GM23338 (cell line): ENCODE results near the gene MAP3K14. TPM values are rescaled to one million over a fixed set of nuclear protein-coding genes. Genes with fewer than 3 reads are reported as not detected.

Experiments
- ATAC-seq: fragments of 200-7000 bp; cut with Tn5 transposase; 3 replicates; pipeline ENCODE4 v1.9.1; 2020
- DNase-seq: peaks from one replicate; pipeline ENCODE4 v3.0.0-alpha.2; 2015; ENCODE audit warnings: low spot score
- H2AFZ ChIP-seq: fragments of 200-600 bp; sonication (generic); 2 replicates; pipeline ENCODE4 v1.8.0; 2016; ENCODE audit warnings: antibody characterized with exemption, mild to moderate bottlenecking, moderate library complexity
- H3F3A ChIP-seq: fragments of 200-600 bp; sonication (generic); replicated peaks from 2 replicates; pipeline ENCODE4 v1.8.0; 2017; ENCODE audit warnings: antibody characterized with exemption, mixed run types, low read depth
- H3K27ac ChIP-seq: fragments of 200-600 bp; sonication (generic); 2 replicates; pipeline ENCODE4 v1.6.1; 2016; ENCODE audit warnings: low read depth
- H3K27me3 ChIP-seq: fragments of 200-600 bp; sonication (generic); 2 replicates; pipeline ENCODE4 v1.8.0; 2016; ENCODE audit warnings: mild to moderate bottlenecking, mixed run types, moderate library complexity; ENCODE audit not compliant: insufficient read depth
- H3K36me3 ChIP-seq: fragments of 200-600 bp; sonication (generic); 2 replicates; pipeline ENCODE4 v1.8.0; 2016; ENCODE audit warnings: mild to moderate bottlenecking; ENCODE audit not compliant: insufficient read depth
- H3K4me1 ChIP-seq: fragments of 200-600 bp; sonication (generic); 2 replicates; pipeline ENCODE4 v1.8.0; 2016; ENCODE audit warnings: mild to moderate bottlenecking, moderate library complexity; ENCODE audit not compliant: insufficient read depth
- H3K4me2 ChIP-seq: fragments of 200-600 bp; sonication (generic); 2 replicates; pipeline ENCODE4 v1.7.1; 2017; ENCODE audit warnings: mixed run types
- H3K4me3 ChIP-seq: fragments of 200-600 bp; sonication (generic); 2 replicates; pipeline ENCODE4 v1.6.1; 2016; ENCODE audit warnings: mixed run types
- H3K79me2 ChIP-seq: fragments of 200-600 bp; sonication (generic); replicated peaks from 2 replicates; pipeline ENCODE4 v1.8.0; 2017; ENCODE audit warnings: mild to moderate bottlenecking; ENCODE audit not compliant: insufficient read depth
- H3K9me2 ChIP-seq: fragments of 200-600 bp; sonication (generic); 2 replicates; pipeline ENCODE4 v1.8.0; 2017; ENCODE audit not compliant: insufficient read depth
- H4K20me1 ChIP-seq: fragments of 200-600 bp; sonication (generic); replicated peaks from 2 replicates; pipeline ENCODE4 v1.8.0; 2017; ENCODE audit warnings: mild to moderate bottlenecking; ENCODE audit not compliant: insufficient read depth
- H3K27ac Mint-ChIP-seq: 2 replicates; pipeline ENCODE4 v1.8.0; 2020; ENCODE audit warnings: inconsistent platforms, mild to moderate bottlenecking, moderate library complexity, mixed read lengths
- H3K27me3 Mint-ChIP-seq: 3 replicates; pipeline ENCODE4 v1.8.0; 2022; ENCODE audit warnings: low read depth, mild to moderate bottlenecking, moderate library complexity, mixed read lengths, inconsistent platforms; ENCODE audit not compliant: insufficient read depth, poor library complexity
- H3K36me3 Mint-ChIP-seq: 3 replicates; pipeline ENCODE4 v1.8.0; 2021; ENCODE audit warnings: low read depth, mild to moderate bottlenecking, inconsistent platforms, moderate library complexity, mixed read lengths
- H3K4me1 Mint-ChIP-seq: 3 replicates; pipeline ENCODE4 v1.8.0; 2020; ENCODE audit warnings: mild to moderate bottlenecking, inconsistent platforms, mixed read lengths
- H3K4me3 Mint-ChIP-seq: 3 replicates; pipeline ENCODE4 v1.8.0; 2021; ENCODE audit warnings: moderate library complexity, mild to moderate bottlenecking, inconsistent platforms, mixed read lengths
- H3K9me3 Mint-ChIP-seq: 3 replicates; pipeline ENCODE4 v1.8.0; 2020; ENCODE audit warnings: moderate library complexity, mild to moderate bottlenecking, inconsistent platforms, mixed read lengths
- CREB1 ChIP-seq: fragments of 250-450 bp; sonication (Bioruptor Pico); IDR thresholded peaks from 2 replicates; pipeline ENCODE4 v1.5.0; 2020; ENCODE audit warnings: low read depth, mild to moderate bottlenecking, moderate library complexity
- EZH2phosphoT487 ChIP-seq: fragments of 200-600 bp; sonication (generic); IDR thresholded peaks from one replicate; pipeline ENCODE4 v1.8.1; 2018; ENCODE audit warnings: antibody characterized with exemption; ENCODE audit not compliant: unreplicated experiment
- NANOG ChIP-seq: IDR thresholded peaks from 2 replicates; pipeline ENCODE4 v1.6.1; 2016; ENCODE audit warnings: antibody characterized with exemption, borderline replicate concordance
- POLR2AphosphoS5 ChIP-seq: IDR thresholded peaks from 2 replicates; pipeline ENCODE4 v1.6.1; 2016; ENCODE audit warnings: antibody characterized with exemption, low read depth
- polyA plus RNA-seq: library from polyadenylated mRNA; unstranded; fragments of >200 nt; fragmentation: Nextera tagmentation; extraction: Ambion mirVana; gene quantifications from 2 replicates; pipeline ENCODE4 v1.2.1, GENCODE V29; 2016
- total RNA-seq: library from RNA; depleted of rRNA; stranded (reverse); fragments of >200 nt; shearing (Covaris generic); gene quantifications from 2 replicates; pipeline ENCODE4 v1.2.3, GENCODE V29; 2014
- TF ChIP-seq, protein P1 (sequence below): fragments of 250-450 bp; sonication (Bioruptor Pico); IDR thresholded peaks from 2 replicates; pipeline ENCODE4 v1.5.0; 2020; ENCODE audit warnings: mild to moderate bottlenecking, moderate library complexity

The MAP3K14 gene
- total and polyA plus RNA-seq, 2 experiments from 2014 or later: 1.3 to 4.9 TPM

DNA sequence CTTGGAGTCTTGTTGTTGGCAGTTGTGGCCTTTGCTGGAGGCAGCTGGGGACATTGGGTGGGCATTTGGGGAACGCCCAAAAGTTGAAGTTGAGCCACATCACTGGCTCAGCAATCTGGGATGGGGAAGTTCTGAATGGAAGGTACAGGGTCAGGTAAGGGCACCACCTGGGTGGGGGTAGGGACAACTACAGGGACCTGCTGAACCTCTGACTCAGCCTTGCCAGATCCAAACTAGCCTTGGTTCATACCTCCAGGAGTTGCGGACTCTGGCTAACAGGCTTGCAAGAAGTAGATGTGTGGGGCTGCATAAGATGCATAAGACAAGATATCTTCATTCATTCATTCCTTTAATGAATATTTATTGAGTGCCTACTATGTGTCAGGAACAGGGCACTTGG lies 79.1 kb downstream of the MAP3K14 start:
- Histone ChIP-seq H4K20me1 (no peaks in the 10 kb centered on the region; the same call in 1 of the 2 replicates), H3K27me3 (peaks cover 50% of the 10 kb centered on the region), H3F3A (peaks cover 15% of the 10 kb centered on the region; the same call in 1 of the 2 replicates), H3K4me2 (no peak overlapping the region), H2AFZ (no peak overlapping the region), H3K9me2 (no peaks in the 10 kb centered on the region), H3K79me2 (no peaks in the 10 kb centered on the region), H3K4me3 (no peak overlapping the region), H3K27ac (no peak overlapping the region), H3K4me1 (peaks cover 15% of the 10 kb centered on the region), H3K36me3 (no peaks in the 10 kb centered on the region)
- DNase-seq (no peak), ATAC-seq (no peak)
- Mint-ChIP-seq H3K36me3 (no peaks in the 10 kb centered on the region; the same call in 2 of the 3 replicates), H3K4me1 (peaks cover 27% of the 10 kb centered on the region), H3K27ac (no peak overlapping the region), H3K27me3 (peaks cover 44% of the 10 kb centered on the region), H3K4me3 (no peak overlapping the region), H3K9me3 (no peaks in the 10 kb centered on the region; the same call in 2 of the 3 replicates)
- no peak for TF ChIP-seq NANOG
- TF ChIP-seq, protein P1, sequence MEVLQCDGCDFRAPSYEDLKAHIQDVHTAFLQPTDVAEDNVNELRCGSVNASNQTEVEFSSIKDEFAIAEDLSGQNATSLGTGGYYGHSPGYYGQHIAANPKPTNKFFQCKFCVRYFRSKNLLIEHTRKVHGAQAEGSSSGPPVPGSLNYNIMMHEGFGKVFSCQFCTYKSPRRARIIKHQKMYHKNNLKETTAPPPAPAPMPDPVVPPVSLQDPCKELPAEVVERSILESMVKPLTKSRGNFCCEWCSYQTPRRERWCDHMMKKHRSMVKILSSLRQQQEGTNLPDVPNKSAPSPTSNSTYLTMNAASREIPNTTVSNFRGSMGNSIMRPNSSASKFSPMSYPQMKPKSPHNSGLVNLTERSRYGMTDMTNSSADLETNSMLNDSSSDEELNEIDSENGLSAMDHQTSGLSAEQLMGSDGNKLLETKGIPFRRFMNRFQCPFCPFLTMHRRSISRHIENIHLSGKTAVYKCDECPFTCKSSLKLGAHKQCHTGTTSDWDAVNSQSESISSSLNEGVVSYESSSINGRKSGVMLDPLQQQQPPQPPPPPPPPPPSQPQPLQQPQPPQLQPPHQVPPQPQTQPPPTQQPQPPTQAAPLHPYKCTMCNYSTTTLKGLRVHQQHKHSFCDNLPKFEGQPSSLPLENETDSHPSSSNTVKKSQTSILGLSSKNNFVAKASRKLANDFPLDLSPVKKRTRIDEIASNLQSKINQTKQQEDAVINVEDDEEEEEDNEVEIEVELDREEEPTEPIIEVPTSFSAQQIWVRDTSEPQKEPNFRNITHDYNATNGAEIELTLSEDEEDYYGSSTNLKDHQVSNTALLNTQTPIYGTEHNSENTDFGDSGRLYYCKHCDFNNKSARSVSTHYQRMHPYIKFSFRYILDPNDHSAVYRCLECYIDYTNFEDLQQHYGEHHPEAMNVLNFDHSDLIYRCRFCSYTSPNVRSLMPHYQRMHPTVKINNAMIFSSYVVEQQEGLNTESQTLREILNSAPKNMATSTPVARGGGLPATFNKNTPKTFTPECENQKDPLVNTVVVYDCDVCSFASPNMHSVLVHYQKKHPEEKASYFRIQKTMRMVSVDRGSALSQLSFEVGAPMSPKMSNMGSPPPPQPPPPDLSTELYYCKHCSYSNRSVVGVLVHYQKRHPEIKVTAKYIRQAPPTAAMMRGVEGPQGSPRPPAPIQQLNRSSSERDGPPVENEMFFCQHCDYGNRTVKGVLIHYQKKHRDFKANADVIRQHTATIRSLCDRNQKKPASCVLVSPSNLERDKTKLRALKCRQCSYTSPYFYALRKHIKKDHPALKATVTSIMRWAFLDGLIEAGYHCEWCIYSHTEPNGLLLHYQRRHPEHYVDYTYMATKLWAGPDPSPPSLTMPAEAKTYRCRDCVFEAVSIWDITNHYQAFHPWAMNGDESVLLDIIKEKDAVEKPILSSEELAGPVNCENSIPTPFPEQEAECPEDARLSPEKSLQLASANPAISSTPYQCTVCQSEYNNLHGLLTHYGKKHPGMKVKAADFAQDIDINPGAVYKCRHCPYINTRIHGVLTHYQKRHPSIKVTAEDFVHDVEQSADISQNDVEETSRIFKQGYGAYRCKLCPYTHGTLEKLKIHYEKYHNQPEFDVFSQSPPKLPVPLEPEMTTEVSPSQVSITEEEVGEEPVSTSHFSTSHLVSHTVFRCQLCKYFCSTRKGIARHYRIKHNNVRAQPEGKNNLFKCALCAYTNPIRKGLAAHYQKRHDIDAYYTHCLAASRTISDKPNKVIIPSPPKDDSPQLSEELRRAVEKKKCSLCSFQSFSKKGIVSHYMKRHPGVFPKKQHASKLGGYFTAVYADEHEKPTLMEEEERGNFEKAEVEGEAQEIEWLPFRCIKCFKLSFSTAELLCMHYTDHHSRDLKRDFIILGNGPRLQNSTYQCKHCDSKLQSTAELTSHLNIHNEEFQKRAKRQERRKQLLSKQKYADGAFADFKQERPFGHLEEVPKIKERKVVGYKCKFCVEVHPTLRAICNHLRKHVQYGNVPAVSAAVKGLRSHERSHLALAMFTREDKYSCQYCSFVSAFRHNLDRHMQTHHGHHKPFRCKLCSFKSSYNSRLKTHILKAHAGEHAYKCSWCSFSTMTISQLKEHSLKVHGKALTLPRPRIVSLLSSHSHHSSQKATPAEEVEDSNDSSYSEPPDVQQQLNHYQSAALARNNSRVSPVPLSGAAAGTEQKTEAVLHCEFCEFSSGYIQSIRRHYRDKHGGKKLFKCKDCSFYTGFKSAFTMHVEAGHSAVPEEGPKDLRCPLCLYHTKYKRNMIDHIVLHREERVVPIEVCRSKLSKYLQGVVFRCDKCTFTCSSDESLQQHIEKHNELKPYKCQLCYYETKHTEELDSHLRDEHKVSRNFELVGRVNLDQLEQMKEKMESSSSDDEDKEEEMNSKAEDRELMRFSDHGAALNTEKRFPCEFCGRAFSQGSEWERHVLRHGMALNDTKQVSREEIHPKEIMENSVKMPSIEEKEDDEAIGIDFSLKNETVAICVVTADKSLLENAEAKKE (CRISPR knock-in tag): no peak
- no peak for TF ChIP-seq EZH2phosphoT487
- no peak for TF ChIP-seq POLR2AphosphoS5
- no peak for TF ChIP-seq CREB1

DNA sequence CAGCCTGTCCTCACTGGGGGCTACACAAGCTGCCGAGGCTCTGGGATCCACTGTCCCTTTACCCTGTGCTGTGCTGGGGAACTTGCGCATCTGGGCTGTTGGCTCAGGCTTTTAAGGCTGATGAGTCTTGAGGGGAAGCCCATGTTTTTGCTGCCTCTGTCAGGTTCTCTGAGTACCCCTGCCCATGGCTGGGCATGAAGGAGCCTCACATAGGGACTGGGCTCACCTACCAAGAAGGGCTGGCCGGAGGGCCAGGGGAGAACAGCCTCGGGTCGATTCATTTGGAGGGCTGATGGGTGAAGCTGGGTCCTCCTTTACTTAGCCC lies 80.6 kb downstream of the MAP3K14 start:
- Histone ChIP-seq H3K4me1 (peaks cover 19% of the 10 kb centered on the region), H3K36me3 (no peaks in the 10 kb centered on the region), H3K27me3 (peaks cover 50% of the 10 kb centered on the region), H3K27ac (no peak overlapping the region), H3K9me2 (no peaks in the 10 kb centered on the region), H2AFZ (peak overlapping the region; percentile 90), H3K4me3 (peak overlapping the region; percentile 26; the same call in 1 of the 2 replicates), H3F3A (peaks cover 7% of the 10 kb centered on the region; the same call in 1 of the 2 replicates), H3K79me2 (no peaks in the 10 kb centered on the region), H4K20me1 (no peaks in the 10 kb centered on the region; the same call in 1 of the 2 replicates), H3K4me2 (peak overlapping the region; percentile 69)
- no peaks in the 10 kb centered on the region; the same call in 2 of the 3 replicates for H3K36me3 Mint-ChIP-seq
- H3K4me3 Mint-ChIP-seq: no peak overlapping the region; the same call in 2 of the 3 replicates
- H3K4me1 Mint-ChIP-seq: peaks cover 26% of the 10 kb centered on the region
- ATAC-seq: peak; percentile 9
- TF ChIP-seq POLR2AphosphoS5 (no peak), EZH2phosphoT487 (no peak)
- TF ChIP-seq, protein P1 (CRISPR knock-in tag): no peak
- H3K27me3 Mint-ChIP-seq: peaks cover 44% of the 10 kb centered on the region
- H3K9me3 Mint-ChIP-seq: no peaks in the 10 kb centered on the region; the same call in 2 of the 3 replicates
- DNase-seq: no peak
- no peak overlapping the region for H3K27ac Mint-ChIP-seq
